ENCODE measurements around the gene SMARCD2. TPM values are rescaled to one million over a fixed set of nuclear protein-coding genes. Genes with fewer than 3 reads are reported as not detected.
A peak's percentile ranks its signal among the peaks of the same experiment; 100 is the strongest.

Gene SMARCD2
- total and polyA plus RNA-seq, 2 donors (not counting 1 experiment from before 2014, with no cell fraction given), result 51.1 to 87.0 TPM

GRCh38 chr17:63830904-63831491 is 11.5 kb downstream of the SMARCD2 start:
- H3K9me3 ChIP-seq (ENCODE audit: control insufficient read depth, insufficient read depth, low read depth, low read length), result no peaks in the 10 kb centered on the region
- H3K27me3 ChIP-seq (ENCODE audit: control insufficient read depth, insufficient read depth, low read length), result no peaks in the 10 kb centered on the region
- peaks cover 39% of the 10 kb centered on the region for H3K36me3 ChIP-seq (ENCODE audit: control insufficient read depth, insufficient read depth, low read length)
- H3K9ac ChIP-seq (ENCODE audit: insufficient read depth, low read length), result no peak overlapping the region
- no peaks in the 10 kb centered on the region for H4K20me1 ChIP-seq (ENCODE audit: control insufficient read depth, extremely low read depth, insufficient read depth, low read length)
- H2AFZ ChIP-seq (ENCODE audit: low read length), result no peak overlapping the region
- DNase-seq (ENCODE audit: low read depth in 2 of 2), result no peak
- no peak overlapping the region for H3K4me2 ChIP-seq (ENCODE audit: extremely low read depth, insufficient read depth, low read length)
- H3K27ac ChIP-seq (ENCODE audit: insufficient read depth, low read length), result no peak overlapping the region
- peaks cover 4% of the 10 kb centered on the region for H3K4me1 ChIP-seq (ENCODE audit: control insufficient read depth, extremely low read depth, insufficient read depth, low read length)
- peaks cover 34% of the 10 kb centered on the region for H3K79me2 ChIP-seq (ENCODE audit: control insufficient read depth, insufficient read depth, low read length)
- no peak overlapping the region for H3K4me3 ChIP-seq (replicated peaks in 1 of 4; ENCODE audit: control extremely low read depth in 1 of 4, insufficient read depth in 1 of 4, low read depth in 3 of 4, low read length in 4 of 4)
- TF ChIP-seq CTCF (conservative IDR thresholded peaks at IDR 0.05 in 1 of 2, IDR thresholded peaks at IDR 0.05 in 1 of 2; ENCODE audit: low read depth in 1 of 2, low read length in 2 of 2), result no peak
- no peak for TF ChIP-seq EZH2 (IDR thresholded peaks at IDR 0.05; ENCODE audit: low read length, missing control alignments)

- Histone ChIP-seq H3K27ac (ENCODE audit: insufficient read depth, low read length) (no peak overlapping the region), H2AFZ (ENCODE audit: low read length) (no peak overlapping the region), H3K9ac (ENCODE audit: insufficient read depth, low read length) (no peak overlapping the region), H3K4me1 (ENCODE audit: control insufficient read depth, extremely low read depth, insufficient read depth, low read length) (peaks cover 8% of the 10 kb centered on the region), H3K79me2 (ENCODE audit: control insufficient read depth, insufficient read depth, low read length) (peaks cover 40% of the 10 kb centered on the region), H3K36me3 (ENCODE audit: control insufficient read depth, insufficient read depth, low read length) (peaks cover 39% of the 10 kb centered on the region), H3K4me3 (replicated peaks in 1 of 4; ENCODE audit: control extremely low read depth in 1 of 4, insufficient read depth in 1 of 4, low read depth in 3 of 4, low read length in 4 of 4) (no peak overlapping the region), H4K20me1 (ENCODE audit: control insufficient read depth, extremely low read depth, insufficient read depth, low read length) (no peaks in the 10 kb centered on the region), H3K27me3 (ENCODE audit: control insufficient read depth, insufficient read depth, low read length) (no peaks in the 10 kb centered on the region), H3K9me3 (ENCODE audit: control insufficient read depth, insufficient read depth, low read depth, low read length) (no peaks in the 10 kb centered on the region), H3K4me2 (ENCODE audit: extremely low read depth, insufficient read depth, low read length) (no peak overlapping the region)
- DNase-seq (ENCODE audit: low read depth in 2 of 2), result no peak
- TF ChIP-seq CTCF (conservative IDR thresholded peaks at IDR 0.05 in 1 of 2, IDR thresholded peaks at IDR 0.05 in 1 of 2; ENCODE audit: low read depth in 1 of 2, low read length in 2 of 2), result no peak
- no peak for TF ChIP-seq EZH2 (IDR thresholded peaks at IDR 0.05; ENCODE audit: low read length, missing control alignments)
Observed at GRCh38 chr17:63830278-63830677, 12.2 kb downstream of the SMARCD2 start.

- Histone ChIP-seq H3K27ac (ENCODE audit: insufficient read depth, low read length) (no peak overlapping the region), H3K4me1 (ENCODE audit: control insufficient read depth, extremely low read depth, insufficient read depth, low read length) (peaks cover 8% of the 10 kb centered on the region), H3K9me3 (ENCODE audit: control insufficient read depth, insufficient read depth, low read depth, low read length) (no peaks in the 10 kb centered on the region), H3K27me3 (ENCODE audit: control insufficient read depth, insufficient read depth, low read length) (no peaks in the 10 kb centered on the region), H3K4me3 (replicated peaks in 1 of 4; ENCODE audit: control extremely low read depth in 1 of 4, insufficient read depth in 1 of 4, low read depth in 3 of 4, low read length in 4 of 4) (peak overlapping the region in 2 of 4 experiments; percentile 80 to 84), H4K20me1 (ENCODE audit: control insufficient read depth, extremely low read depth, insufficient read depth, low read length) (no peaks in the 10 kb centered on the region), H3K79me2 (ENCODE audit: control insufficient read depth, insufficient read depth, low read length) (peaks cover 48% of the 10 kb centered on the region), H3K36me3 (ENCODE audit: control insufficient read depth, insufficient read depth, low read length) (peaks cover 44% of the 10 kb centered on the region), H3K4me2 (ENCODE audit: extremely low read depth, insufficient read depth, low read length) (peak overlapping the region; percentile 82), H3K9ac (ENCODE audit: insufficient read depth, low read length) (no peak overlapping the region), H2AFZ (ENCODE audit: low read length) (no peak overlapping the region)
- DNase-seq (ENCODE audit: low read depth in 2 of 2), result no peak
- no peak for TF ChIP-seq CTCF (conservative IDR thresholded peaks at IDR 0.05 in 1 of 2, IDR thresholded peaks at IDR 0.05 in 1 of 2; ENCODE audit: low read depth in 1 of 2, low read length in 2 of 2)
Observed at GRCh38 chr17:63828936-63829335, 13.5 kb downstream of the SMARCD2 start.
